Panc1 (cell line): Measurements from ENCODE around the gene GPR176. TPM values are rescaled to one million over a fixed set of nuclear protein-coding genes. Genes with fewer than 3 reads are reported as not detected.

Experiments
- ATAC-seq: fragments of 200-7000 bp; cut with Tn5 transposase; 2 replicates; pipeline ENCODE4 v1.9.1; 2020; ENCODE audit warnings: mild to moderate bottlenecking, moderate library complexity
- BruUV-seq: library from RNA; stranded (reverse); fragments of 400-500 nt; replicated peaks from 2 replicates; lab custom pipeline; 2021; lab: Mats Ljungman, UMichigan
- CTCF ChIA-PET: fragments of 300-600 bp; sonication (Branson Sonifier 250); formaldehyde crosslinking; loops from one replicate; lab custom pipeline; 2022; ENCODE audit warnings: antibody characterized with exemption; lab: Charles Lee
- POLR2A ChIA-PET: fragments of 300-600 bp; sonication (Branson Sonifier 250); formaldehyde crosslinking; loops from one replicate; lab custom pipeline; 2022; ENCODE audit warnings: antibody characterized with exemption; lab: Charles Lee
- DNase-seq: peaks from one replicate; pipeline ENCODE4 v3.0.0-alpha.2; 2010; ENCODE audit warnings: low read depth, low spot score
- H3K27ac ChIP-seq: 2 replicates; pipeline ENCODE4 v1.5.1; 2011; ENCODE audit warnings: mild to moderate bottlenecking, low read length, inconsistent platforms
- H3K27me3 ChIP-seq: fragments of 200-500 bp; sonication (Bioruptor generic); 2 replicates; pipeline ENCODE4 v1.6.0; 2014; ENCODE audit warnings: low read length, inconsistent platforms; ENCODE audit not compliant: control insufficient read depth, insufficient read depth
- H3K36me3 ChIP-seq: fragments of 200-500 bp; sonication (Bioruptor generic); 2 replicates; pipeline ENCODE4 v1.5.1; 2014; ENCODE audit warnings: inconsistent platforms, mild to moderate bottlenecking, low read length, moderate library complexity; ENCODE audit not compliant: control insufficient read depth, insufficient read depth
- H3K4me1 ChIP-seq: 2 replicates; pipeline ENCODE4 v1.5.1; 2011; ENCODE audit warnings: inconsistent platforms, mild to moderate bottlenecking, low read length, moderate library complexity; ENCODE audit not compliant: control insufficient read depth, insufficient read depth
- H3K4me3 ChIP-seq, 2 experiments: 2 replicates each; pipeline ENCODE4 v1.5.1; 2011 to 2012; ENCODE audit warnings: low read depth in 2 of 2, low read length in 2 of 2, mild to moderate bottlenecking in 2 of 2, inconsistent platforms in 1 of 2, moderate library complexity in 1 of 2
- H3K9me3 ChIP-seq: fragments of 200-500 bp; sonication (Bioruptor generic); 2 replicates; pipeline ENCODE4 v1.5.1; 2014; ENCODE audit warnings: low read depth, mild to moderate bottlenecking, inconsistent platforms, low read length, moderate library complexity; ENCODE audit not compliant: control insufficient read depth, insufficient read depth
- POLR2AphosphoS5 ChIP-seq: IDR thresholded peaks from 2 replicates; pipeline ENCODE4 v1.6.1; 2012; ENCODE audit warnings: mild to moderate bottlenecking, low read depth, low read length, moderate library complexity
- SIN3A ChIP-seq: IDR thresholded peaks from 2 replicates; pipeline ENCODE4 v1.6.1; 2012; ENCODE audit warnings: low read depth, mild to moderate bottlenecking, low read length, moderate library complexity, borderline replicate concordance; ENCODE audit not compliant: insufficient read depth
- TCF7L2 ChIP-seq: IDR thresholded peaks from 2 replicates; pipeline ENCODE4 v1.6.1; 2011; ENCODE audit warnings: mild to moderate bottlenecking, low read depth, low read length, inconsistent platforms
- in situ Hi-C: cut with HindIII; loops from 2 replicates; pipeline ENCODE4 v1.10.0; 2016; ENCODE audit warnings: low sequenced_read_pairs, low pct_unique_long_range_greater_than_20kb
- intact Hi-C: fragments of 100-400 bp; cut with micrococcal nuclease; formaldehyde crosslinking; loops from one replicate; pipeline ENCODE4 v1.10.0; 2022; ENCODE audit not compliant: unreplicated experiment
- total RNA-seq: library from RNA; stranded (reverse); gene quantifications from one replicate; pipeline ENCODE4 v1.2.1, GENCODE V29; 2021; ENCODE audit not compliant: unreplicated experiment
- TF ChIP-seq, protein P1 (sequence below), 2 experiments: IDR thresholded peaks; 2 replicates each; pipeline ENCODE4 v1.6.1; 2011 to 2012; ENCODE audit warnings: low read depth in 2 of 2, control low read depth in 1 of 2, low read length in 1 of 2, mild to moderate bottlenecking in 1 of 2, moderate library complexity in 1 of 2; ENCODE audit not compliant: insufficient read depth in 1 of 2
- TF ChIP-seq, protein P2 (sequence below): fragments of 450-650 bp; IDR thresholded peaks from 2 replicates; pipeline ENCODE4 v1.5.1; 2017; ENCODE audit warnings: mild to moderate bottlenecking

GPR176 gene
- total RNA-seq, 1 experiment from 2014 or later, result 12.7 TPM

- Histone ChIP-seq H3K27me3 (no peaks in the 10 kb centered on the region), H3K27ac (no peak overlapping the region), H3K4me1 (peaks cover 31% of the 10 kb centered on the region), H3K4me3 (no peak overlapping the region), H3K9me3 (no peaks in the 10 kb centered on the region), H3K36me3 (no peaks in the 10 kb centered on the region)
- POLR2A ChIA-PET, result interaction anchor here (0.5 kb wide), 1 partner anchor 145 kb away, joined by 6 read pairs; no protein-coding TSS in a partner anchor
- intact Hi-C loops (loop anchor here (2.0 to 10.0 kb wide), 2 partner anchors 87 to 247 kb away; partner anchors contain the start of gene SRP14), in situ Hi-C loops (no loop called here)
- TF ChIP-seq TCF7L2 (no peak), POLR2AphosphoS5 (no peak), SIN3A (no peak)
- TF ChIP-seq, protein P1, sequence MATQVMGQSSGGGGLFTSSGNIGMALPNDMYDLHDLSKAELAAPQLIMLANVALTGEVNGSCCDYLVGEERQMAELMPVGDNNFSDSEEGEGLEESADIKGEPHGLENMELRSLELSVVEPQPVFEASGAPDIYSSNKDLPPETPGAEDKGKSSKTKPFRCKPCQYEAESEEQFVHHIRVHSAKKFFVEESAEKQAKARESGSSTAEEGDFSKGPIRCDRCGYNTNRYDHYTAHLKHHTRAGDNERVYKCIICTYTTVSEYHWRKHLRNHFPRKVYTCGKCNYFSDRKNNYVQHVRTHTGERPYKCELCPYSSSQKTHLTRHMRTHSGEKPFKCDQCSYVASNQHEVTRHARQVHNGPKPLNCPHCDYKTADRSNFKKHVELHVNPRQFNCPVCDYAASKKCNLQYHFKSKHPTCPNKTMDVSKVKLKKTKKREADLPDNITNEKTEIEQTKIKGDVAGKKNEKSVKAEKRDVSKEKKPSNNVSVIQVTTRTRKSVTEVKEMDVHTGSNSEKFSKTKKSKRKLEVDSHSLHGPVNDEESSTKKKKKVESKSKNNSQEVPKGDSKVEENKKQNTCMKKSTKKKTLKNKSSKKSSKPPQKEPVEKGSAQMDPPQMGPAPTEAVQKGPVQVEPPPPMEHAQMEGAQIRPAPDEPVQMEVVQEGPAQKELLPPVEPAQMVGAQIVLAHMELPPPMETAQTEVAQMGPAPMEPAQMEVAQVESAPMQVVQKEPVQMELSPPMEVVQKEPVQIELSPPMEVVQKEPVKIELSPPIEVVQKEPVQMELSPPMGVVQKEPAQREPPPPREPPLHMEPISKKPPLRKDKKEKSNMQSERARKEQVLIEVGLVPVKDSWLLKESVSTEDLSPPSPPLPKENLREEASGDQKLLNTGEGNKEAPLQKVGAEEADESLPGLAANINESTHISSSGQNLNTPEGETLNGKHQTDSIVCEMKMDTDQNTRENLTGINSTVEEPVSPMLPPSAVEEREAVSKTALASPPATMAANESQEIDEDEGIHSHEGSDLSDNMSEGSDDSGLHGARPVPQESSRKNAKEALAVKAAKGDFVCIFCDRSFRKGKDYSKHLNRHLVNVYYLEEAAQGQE (IDR thresholded peaks at IDR 0.05; ENCODE audit: insufficient read depth in 1 of 2, low read depth in 2 of 2, low read length in 1 of 2), result no peak
- TF ChIP-seq, protein P2, sequence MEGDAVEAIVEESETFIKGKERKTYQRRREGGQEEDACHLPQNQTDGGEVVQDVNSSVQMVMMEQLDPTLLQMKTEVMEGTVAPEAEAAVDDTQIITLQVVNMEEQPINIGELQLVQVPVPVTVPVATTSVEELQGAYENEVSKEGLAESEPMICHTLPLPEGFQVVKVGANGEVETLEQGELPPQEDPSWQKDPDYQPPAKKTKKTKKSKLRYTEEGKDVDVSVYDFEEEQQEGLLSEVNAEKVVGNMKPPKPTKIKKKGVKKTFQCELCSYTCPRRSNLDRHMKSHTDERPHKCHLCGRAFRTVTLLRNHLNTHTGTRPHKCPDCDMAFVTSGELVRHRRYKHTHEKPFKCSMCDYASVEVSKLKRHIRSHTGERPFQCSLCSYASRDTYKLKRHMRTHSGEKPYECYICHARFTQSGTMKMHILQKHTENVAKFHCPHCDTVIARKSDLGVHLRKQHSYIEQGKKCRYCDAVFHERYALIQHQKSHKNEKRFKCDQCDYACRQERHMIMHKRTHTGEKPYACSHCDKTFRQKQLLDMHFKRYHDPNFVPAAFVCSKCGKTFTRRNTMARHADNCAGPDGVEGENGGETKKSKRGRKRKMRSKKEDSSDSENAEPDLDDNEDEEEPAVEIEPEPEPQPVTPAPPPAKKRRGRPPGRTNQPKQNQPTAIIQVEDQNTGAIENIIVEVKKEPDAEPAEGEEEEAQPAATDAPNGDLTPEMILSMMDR, result no peak
- ATAC-seq, result no peak
- DNase-seq, result no peak
- CTCF ChIA-PET, result interaction anchor here (0.6 kb wide), 1 partner anchor 295 kb away, joined by 4 read pairs; no protein-coding TSS in a partner anchor
- BruUV-seq, result no TSS peak
Observed at GRCh38 chr15:39787479-39787878, 132.6 kb downstream of the GPR176 start.

DNA sequence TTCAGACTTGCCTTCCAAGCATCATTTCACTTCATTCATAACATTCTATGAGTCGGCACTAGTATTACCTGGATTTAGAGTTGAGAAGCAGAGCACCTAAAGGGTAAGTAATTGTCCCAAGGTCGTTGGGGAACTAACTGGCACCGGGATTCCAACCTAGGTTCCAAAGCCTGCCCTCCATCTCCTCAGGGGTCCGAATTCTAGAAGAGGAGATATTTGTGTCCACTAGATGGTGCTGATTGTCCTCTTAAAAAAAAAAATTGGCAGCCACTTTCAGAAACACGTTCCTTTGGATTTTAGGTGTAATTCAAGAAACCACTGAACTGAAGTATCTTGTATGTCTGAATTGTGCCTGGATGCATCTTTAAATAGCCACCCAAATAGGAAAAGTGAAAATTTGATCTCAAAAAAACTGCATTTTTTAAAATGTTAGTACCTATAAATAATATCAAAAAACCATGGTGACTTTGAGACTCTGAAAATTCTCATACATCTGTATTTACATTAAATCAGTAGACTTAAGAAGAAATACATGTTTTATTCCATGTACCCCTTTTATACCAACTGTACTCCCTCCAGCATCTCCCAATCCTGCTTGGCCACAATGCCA, 133.5 kb downstream of the GPR176 start:
- intact Hi-C loops (loop anchor here (2.0 to 10.0 kb wide), 2 partner anchors 88 to 248 kb away; partner anchors contain the start of gene SRP14), in situ Hi-C loops (no loop called here)
- Histone ChIP-seq H3K4me1 (peaks cover 36% of the 10 kb centered on the region), H3K27ac (no peak overlapping the region), H3K27me3 (no peaks in the 10 kb centered on the region), H3K36me3 (no peaks in the 10 kb centered on the region), H3K4me3 (no peak overlapping the region), H3K9me3 (no peaks in the 10 kb centered on the region)
- BruUV-seq, result no TSS peak
- no peak for DNase-seq
- POLR2A ChIA-PET, result no interaction called here
- TF ChIP-seq POLR2AphosphoS5 (no peak), TCF7L2 (no peak), SIN3A (no peak)
- TF ChIP-seq, protein P2, result peak; percentile 79
- TF ChIP-seq, protein P1 (IDR thresholded peaks at IDR 0.05; ENCODE audit: insufficient read depth in 1 of 2, low read depth in 2 of 2, low read length in 1 of 2), result no peak
- ATAC-seq, result no peak
- CTCF ChIA-PET, result no interaction called here
